NT2/D1 (cell line): Measurements from ENCODE around the gene CEP78.

Experiments used
- YY1 ChIP-seq: IDR thresholded peaks from 2 replicates; pipeline ENCODE4 v1.6.1; 2011; ENCODE audit not compliant: insufficient read length, insufficient read depth
- ZNF274 ChIP-seq: IDR thresholded peaks from 2 replicates; pipeline ENCODE4 v1.6.1; 2011; ENCODE audit warnings: mild to moderate bottlenecking, low read depth, low read length

DNA sequence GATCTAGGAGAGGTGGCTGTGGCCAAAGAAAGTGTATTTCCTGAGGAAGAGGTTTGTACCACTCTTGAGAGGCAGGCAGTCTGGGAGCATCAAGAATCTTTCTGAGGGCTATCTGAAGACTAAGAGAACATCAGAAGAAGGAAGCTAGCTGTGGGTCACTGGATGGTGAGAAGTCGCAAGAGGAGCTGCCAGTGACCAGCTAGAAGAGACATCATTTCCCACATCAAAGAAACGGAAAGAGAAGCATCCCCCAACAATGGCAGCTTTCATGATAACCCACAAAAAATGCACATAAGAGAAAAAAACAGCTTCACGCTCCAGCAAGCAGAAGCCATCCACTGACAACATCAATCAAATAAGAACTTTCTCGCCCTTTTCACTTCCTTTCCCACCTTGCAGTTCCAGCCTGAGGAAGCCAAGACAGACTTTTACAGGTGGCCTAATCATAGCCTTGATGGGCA is 25.0 kb upstream of the CEP78 start:
- no peak for TF ChIP-seq ZNF274
- TF ChIP-seq YY1: no peak
